C4-2B (cell line): Measurements from ENCODE around the gene SKI.

Source experiments
- ZFX ChIP-seq: fragments of 450-650 bp; IDR thresholded peaks from 2 replicates; pipeline ENCODE4 v1.6.1; 2017
- TF ChIP-seq, protein P1 (sequence below): fragments of 450-650 bp; conservative IDR thresholded peaks from 2 replicates; pipeline ENCODE4 v1.5.1; 2017; ENCODE audit warnings: mild to moderate bottlenecking

DNA sequence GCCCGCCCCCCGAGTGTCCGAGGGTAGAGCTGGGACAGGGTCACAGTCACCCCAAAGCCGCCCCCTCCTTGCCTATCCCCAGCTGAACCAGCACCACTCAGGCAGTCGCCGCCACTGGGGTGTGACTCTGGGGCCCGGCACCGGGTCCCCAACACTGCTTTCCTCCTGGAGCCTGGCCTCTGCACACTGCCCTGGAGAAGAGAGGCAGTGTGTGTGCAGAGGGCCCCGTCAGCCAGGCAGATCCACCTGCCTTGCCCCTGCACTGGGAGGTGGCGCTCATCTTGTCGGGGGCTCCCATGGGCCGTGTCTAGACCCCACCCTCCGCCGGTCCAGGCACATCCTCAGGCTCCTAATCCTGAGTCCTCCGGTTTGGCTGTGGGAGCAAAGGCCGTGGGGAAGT is 49.2 kb upstream of the SKI start:
- TF ChIP-seq, protein P1, sequence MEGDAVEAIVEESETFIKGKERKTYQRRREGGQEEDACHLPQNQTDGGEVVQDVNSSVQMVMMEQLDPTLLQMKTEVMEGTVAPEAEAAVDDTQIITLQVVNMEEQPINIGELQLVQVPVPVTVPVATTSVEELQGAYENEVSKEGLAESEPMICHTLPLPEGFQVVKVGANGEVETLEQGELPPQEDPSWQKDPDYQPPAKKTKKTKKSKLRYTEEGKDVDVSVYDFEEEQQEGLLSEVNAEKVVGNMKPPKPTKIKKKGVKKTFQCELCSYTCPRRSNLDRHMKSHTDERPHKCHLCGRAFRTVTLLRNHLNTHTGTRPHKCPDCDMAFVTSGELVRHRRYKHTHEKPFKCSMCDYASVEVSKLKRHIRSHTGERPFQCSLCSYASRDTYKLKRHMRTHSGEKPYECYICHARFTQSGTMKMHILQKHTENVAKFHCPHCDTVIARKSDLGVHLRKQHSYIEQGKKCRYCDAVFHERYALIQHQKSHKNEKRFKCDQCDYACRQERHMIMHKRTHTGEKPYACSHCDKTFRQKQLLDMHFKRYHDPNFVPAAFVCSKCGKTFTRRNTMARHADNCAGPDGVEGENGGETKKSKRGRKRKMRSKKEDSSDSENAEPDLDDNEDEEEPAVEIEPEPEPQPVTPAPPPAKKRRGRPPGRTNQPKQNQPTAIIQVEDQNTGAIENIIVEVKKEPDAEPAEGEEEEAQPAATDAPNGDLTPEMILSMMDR, result no peak
- TF ChIP-seq ZFX, result no peak
